GM13976 (cell line): ENCODE data around the gene ABCB9.
"Not testable (repeated sequence)": the region's sequence is repeated elsewhere in the genome, so short reads cannot be mapped to it uniquely, and the experiment has no call there.

Source experiments
- DNase-seq: peaks from one replicate; pipeline ENCODE4 v3.0.0; 2012; ENCODE audit warnings: low spot score
- in situ Hi-C: fragments of 300-500 bp; cut with MboI; formaldehyde crosslinking; loops from one replicate; pipeline ENCODE4 v1.12.0; 2022; ENCODE audit warnings: low sequenced_read_pairs, mixed read lengths, inconsistent platforms; ENCODE audit not compliant: unreplicated experiment
- TF ChIP-seq, protein P1 (sequence below): IDR thresholded peaks from 2 replicates; pipeline ENCODE4 v1.5.1; 2012; ENCODE audit warnings: borderline replicate concordance, mild to moderate bottlenecking; ENCODE audit not compliant: insufficient read depth; ENCODE audit errors: extremely low read depth, missing control alignments, control extremely low read depth

Gene ABCB9

DNA sequence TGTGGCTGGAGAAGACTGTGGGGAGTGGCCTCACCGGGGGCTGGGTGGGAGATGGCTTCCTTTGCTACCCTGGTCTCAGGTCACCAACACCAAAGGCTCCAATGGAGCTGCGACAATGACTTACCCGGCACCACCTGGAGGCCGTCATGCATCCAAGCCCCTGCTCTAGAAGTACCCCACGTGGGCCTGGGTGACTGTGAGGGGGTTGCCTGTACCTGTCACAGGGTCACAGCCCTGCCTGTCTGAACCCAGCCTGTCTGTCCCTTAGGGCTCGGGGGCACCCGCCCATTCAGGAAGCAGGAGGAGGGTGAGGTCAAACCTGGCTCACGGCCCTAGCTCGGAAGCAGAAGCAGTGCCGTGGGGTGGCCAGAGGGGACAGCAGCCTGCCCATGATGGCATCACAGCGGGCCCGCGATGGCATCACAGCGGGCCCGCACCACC lies 18.9 kb downstream of the ABCB9 start:
- TF ChIP-seq, protein P1, sequence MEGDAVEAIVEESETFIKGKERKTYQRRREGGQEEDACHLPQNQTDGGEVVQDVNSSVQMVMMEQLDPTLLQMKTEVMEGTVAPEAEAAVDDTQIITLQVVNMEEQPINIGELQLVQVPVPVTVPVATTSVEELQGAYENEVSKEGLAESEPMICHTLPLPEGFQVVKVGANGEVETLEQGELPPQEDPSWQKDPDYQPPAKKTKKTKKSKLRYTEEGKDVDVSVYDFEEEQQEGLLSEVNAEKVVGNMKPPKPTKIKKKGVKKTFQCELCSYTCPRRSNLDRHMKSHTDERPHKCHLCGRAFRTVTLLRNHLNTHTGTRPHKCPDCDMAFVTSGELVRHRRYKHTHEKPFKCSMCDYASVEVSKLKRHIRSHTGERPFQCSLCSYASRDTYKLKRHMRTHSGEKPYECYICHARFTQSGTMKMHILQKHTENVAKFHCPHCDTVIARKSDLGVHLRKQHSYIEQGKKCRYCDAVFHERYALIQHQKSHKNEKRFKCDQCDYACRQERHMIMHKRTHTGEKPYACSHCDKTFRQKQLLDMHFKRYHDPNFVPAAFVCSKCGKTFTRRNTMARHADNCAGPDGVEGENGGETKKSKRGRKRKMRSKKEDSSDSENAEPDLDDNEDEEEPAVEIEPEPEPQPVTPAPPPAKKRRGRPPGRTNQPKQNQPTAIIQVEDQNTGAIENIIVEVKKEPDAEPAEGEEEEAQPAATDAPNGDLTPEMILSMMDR: no peak
- in situ Hi-C loops: no loop called here
- DNase-seq: no peak

DNA sequence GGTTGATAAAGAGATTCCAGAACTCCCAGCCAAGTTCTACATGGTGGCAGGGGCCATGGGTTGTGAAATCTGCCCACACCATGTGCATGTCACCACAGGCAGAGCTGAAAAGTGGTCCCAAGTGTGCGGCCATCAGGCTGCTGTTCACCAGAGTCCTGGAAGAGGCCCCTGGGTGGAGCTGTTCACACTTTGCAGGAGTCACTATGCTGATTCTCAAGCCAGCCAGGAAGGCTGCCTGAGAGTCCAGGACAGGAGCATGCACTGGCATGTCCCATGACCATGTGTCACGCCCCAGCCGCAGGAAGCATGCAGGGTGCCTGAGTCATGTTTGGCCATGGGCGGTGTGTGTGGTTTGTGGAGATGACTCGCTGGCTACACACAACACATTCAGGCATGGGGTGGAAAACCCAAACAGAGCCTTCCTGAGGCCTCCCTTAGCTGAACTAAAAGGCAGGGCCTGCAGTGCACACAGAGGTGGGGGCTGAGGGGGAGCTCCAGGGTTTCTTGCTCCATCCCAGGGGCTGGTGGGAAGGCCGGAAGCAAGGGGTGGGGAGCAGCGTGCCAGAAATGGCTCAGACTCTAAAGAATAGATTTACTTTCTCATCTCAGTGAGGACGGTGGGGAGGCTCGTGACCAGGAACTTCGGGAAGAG lies 19.4 kb downstream of the ABCB9 start:
- in situ Hi-C loops: no loop called here
- peak; percentile 80 for DNase-seq
- TF ChIP-seq, protein P1: peak; percentile 11

GRCh38 chr12:122944605-122945592 lies 21.4 kb downstream of the ABCB9 start:
- DNase-seq: no peak
- TF ChIP-seq, protein P1: no peak
- in situ Hi-C loops: no loop called here

- TF ChIP-seq, protein P1: no peak
- DNase-seq: no peak
- in situ Hi-C loops: no loop called here
These were observed 23.1 kb downstream of the ABCB9 start for GRCh38 chr12:122943196-122943595.

DNA sequence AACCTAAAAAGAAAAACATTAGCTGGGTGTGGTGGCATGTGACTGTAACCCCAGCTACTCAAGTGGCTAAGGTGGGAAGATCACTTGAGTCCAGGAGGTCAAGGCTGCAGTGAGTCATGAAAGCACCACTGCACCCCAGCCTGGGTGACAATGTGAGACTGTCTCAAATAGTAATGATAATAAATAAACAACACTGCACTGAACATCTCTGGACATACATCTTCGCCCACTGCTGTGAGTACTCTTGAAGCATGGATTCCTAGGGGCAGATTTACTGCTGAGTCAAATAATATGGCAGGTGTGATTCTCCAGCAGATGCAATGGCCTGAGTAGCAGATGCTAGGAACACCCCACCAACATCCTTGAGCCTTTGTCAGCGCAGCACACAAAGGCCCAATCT lies 23.6 kb downstream of the ABCB9 start:
- no peak for DNase-seq
- TF ChIP-seq, protein P1: no peak
- in situ Hi-C loops: no loop called here

DNA sequence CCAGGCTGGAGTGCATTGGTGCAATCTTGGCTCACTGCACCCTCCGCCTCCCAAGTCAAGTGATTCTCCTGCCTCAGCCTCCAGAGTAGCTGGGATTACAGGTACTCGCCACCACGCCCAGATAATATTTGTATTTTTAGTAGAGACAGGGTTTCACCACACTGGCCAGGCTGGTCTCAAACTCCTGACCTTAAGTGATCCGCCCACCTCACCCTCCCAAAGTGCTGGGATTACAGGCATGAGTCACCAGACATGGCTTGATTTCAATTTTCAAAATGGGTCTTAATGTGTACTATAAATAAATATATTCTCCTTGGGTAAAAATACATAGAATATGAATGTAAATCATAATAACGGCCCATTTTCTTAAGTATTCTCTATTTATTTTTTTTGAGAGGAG lies 24.9 kb downstream of the ABCB9 start:
- in situ Hi-C loops, DNase-seq: not testable (repeated sequence)

- in situ Hi-C loops: no loop called here
- TF ChIP-seq, protein P1: no peak
These were observed 27.1 kb downstream of the ABCB9 start for GRCh38 chr12:122939125-122939524.

More at GRCh38 chr12:122939125-122939524, 27.1 kb downstream of the ABCB9 start:
- DNase-seq: no peak
